RPMI8226 (cell line): Measurements from ENCODE around the gene HNMT.
"Not testable (repeated sequence)": the region's sequence is repeated elsewhere in the genome, so short reads cannot be mapped to it uniquely, and the experiment has no call there.

ENCODE experiments used
- DNase-seq: peaks from one replicate; pipeline ENCODE4 v3.0.0-alpha.2; 2015

The HNMT gene

GRCh38 chr2:138016351-138017087, 52.2 kb downstream of the HNMT start:
- DNase-seq = no peak

GRCh38 chr2:138017824-138018223, 53.6 kb downstream of the HNMT start:
- DNase-seq = no peak

DNA sequence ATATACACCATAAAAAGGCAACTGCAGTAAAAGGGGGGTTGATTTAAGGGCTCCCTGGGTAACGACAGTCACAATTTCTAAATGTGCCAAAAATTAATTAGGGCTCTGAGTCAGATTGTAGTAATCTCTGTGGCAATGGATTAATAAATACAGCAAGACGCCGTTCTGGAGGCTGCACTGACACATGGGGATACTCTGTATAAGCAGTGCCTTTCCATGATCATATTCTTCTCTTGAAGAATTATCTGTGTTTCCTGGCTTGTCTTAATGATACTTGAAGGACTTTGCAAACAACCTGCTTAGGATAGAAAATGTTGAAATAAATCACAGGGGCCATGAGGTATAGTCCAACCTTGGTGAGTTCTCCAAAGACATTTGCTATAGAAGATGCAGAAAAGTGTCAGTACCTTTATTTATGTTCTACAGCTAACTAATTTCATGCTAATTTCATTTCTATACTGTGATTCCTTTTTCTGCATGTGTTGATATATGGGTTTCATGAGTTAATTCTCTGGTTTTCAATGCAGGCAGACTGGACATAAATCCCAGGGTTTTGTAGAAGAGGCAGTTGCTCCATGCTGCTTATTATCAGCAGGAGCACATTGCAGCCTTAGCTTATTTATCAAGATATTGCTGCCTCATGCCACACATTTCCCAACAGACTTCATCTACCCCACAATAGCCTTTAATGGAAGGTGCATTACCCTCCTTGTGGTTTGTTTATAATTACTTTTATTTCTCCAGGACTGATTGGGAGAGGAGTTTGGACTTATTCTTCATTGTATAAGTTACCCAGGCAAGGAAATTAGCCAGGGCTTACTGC, 54.8 kb downstream of the HNMT start:
- DNase-seq = no peak

GRCh38 chr2:138020432-138020831, 56.2 kb downstream of the HNMT start:
- no peak for DNase-seq

DNA sequence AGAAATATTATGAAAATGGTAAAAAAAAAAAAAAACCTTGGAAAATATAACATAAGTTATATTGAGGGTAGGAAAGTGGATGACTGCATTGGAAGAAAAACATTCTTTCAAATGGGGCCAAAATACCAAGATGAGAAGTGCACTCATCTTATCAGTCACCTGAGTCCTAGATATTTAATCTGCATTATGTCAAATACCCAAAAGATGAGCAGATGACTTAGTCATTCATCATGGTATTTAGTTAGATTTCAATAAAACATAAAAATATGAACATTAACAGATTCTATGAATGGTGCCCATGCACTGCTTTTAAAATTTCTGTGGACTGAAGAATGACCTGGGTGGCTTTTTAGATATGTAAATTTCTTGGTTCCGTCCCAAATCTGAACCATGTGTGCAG, 56.9 kb downstream of the HNMT start:
- DNase-seq = no peak

DNA sequence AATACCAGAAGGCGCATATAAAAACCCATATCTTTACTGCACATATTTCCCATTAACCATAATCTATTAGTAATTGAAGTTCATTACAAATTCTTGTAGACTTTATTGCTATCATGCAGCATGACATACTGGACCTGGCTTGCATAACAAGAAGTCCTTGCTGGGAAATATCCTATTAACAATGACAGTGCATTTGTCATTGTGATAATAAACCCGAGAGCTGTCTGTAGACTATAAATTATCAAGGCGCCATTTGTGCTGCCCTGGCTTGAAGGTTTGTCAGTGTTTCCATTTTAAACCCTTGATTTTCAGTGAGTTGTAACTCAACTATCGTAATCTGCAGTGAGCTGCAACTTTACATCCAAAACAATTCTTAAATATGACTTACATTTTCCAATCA, 59.0 kb downstream of the HNMT start:
- no peak for DNase-seq

- no peak for DNase-seq
Observed at GRCh38 chr2:138023976-138024375, 59.7 kb downstream of the HNMT start.

GRCh38 chr2:138026111-138027020, 62.1 kb downstream of the HNMT start:
- DNase-seq = no peak

GRCh38 chr2:138028538-138028937, 64.3 kb downstream of the HNMT start:
- no peak for DNase-seq

GRCh38 chr2:138029276-138029675, 65.0 kb downstream of the HNMT start:
- DNase-seq = no peak

DNA sequence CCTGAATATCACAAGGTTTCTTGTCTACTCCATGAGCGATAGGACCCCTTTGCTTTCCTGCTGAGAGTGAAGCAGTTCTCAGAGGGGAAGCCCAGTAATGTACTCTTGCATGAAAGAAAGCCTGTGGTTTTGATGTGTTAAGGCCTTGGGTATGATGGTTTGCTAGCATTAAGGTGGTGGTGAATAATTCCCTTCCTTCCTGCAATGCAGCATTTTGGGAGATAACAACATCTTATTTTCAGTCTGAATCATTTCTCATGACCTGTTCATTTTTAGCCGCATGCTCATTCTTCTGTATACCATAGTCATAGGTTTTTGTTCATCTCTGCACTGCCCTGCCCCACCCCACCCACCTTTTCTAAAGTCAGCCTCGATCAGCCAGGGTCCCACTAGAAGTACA, 66.2 kb downstream of the HNMT start:
- no peak for DNase-seq

DNA sequence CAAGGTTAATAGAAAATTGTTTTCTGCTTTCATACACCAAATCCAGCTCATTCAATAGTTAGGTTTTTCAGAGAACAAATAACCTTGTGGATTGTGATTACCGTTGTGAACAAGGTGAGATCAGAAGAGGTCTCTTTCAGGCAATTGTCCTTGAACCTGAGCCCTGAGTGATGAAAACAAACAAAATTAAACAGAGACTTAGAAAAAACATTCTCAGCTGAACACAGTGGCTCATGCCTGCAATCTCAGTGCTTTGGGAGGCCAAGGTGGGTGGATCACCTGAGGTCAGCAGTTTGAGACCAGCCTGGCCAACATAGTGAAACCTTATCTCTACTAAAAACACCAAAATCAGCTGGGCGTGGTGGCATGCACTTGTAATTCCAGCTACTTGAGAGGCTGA, 68.1 kb downstream of the HNMT start:
- no peak for DNase-seq

DNA sequence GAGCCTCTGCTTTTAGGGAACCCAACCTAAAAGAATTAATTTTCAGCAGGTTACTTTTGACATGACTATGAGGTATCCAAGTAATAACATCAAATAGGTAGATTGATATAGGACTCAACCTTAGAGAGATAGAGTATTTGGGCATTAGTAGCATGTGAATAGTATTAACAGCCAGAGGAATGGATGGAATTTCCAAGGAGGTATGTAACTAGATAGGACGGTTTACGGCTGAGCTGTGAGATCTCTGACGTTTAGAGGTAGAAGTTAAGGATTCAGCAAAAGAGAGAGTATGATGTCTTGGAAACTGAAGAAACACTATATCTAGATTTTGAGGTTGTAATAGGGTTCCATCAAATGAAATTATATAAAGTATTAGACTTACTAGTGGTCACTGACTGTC, 70.3 kb downstream of the HNMT start:
- no peak for DNase-seq

DNA sequence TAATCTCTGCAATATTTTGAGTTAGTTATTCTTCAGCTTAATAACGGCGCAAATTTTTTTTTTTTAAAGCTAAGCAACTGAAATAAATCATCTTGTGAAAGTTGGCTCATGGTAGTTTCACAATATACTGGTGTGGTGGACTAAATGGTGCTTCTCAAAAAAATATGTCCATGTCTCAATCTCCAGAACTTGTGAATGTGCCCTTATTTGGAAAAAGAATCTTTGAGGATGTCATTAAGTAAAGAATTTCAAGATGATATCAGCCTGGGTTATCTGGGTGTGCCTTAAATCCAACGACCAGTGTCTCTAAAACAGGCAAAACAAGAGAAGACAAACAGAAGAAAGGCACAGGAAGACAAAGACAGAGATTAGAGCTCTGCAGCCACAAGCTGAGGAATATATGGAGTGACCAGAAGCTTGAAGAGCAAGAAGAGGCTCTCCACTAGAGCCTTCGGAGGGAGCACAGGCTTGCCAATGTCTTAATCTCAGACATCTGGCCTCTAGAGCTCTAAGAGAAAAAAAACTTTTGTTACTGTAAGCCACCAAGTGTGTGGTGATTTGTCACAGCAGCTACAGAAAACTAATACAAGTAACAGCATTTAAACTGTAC, 71.4 kb downstream of the HNMT start:
- no peak for DNase-seq

GRCh38 chr2:138036522-138036921, 72.2 kb downstream of the HNMT start:
- DNase-seq = no peak

DNA sequence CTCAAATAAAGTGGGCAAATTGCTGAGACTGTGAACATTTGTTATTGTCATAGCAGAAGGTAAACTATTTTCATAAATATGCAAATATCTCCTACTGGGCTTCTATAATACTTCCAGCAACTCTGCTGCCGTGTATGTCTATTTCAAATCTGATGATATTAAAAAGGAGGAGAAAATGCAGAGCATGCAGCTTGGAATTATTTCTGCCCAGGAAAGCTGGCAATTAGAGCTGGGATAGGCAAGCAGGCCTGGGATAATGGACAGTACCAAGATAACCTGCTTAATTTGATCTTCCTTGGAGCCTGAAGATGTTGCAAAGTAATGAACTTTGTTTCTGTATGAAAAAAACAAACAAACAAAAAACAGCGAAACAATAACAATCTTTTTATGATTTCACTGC, 72.8 kb downstream of the HNMT start:
- DNase-seq = no peak

- DNase-seq = no peak
Observed at GRCh38 chr2:138040616-138041015, 76.3 kb downstream of the HNMT start.

- DNase-seq = no peak
Observed at GRCh38 chr2:138042311-138042710, 78.0 kb downstream of the HNMT start.

GRCh38 chr2:138043588-138043987, 79.3 kb downstream of the HNMT start:
- not testable (repeated sequence) for DNase-seq

- no peak for DNase-seq
Observed at GRCh38 chr2:138058427-138058826, 94.2 kb downstream of the HNMT start.

DNA sequence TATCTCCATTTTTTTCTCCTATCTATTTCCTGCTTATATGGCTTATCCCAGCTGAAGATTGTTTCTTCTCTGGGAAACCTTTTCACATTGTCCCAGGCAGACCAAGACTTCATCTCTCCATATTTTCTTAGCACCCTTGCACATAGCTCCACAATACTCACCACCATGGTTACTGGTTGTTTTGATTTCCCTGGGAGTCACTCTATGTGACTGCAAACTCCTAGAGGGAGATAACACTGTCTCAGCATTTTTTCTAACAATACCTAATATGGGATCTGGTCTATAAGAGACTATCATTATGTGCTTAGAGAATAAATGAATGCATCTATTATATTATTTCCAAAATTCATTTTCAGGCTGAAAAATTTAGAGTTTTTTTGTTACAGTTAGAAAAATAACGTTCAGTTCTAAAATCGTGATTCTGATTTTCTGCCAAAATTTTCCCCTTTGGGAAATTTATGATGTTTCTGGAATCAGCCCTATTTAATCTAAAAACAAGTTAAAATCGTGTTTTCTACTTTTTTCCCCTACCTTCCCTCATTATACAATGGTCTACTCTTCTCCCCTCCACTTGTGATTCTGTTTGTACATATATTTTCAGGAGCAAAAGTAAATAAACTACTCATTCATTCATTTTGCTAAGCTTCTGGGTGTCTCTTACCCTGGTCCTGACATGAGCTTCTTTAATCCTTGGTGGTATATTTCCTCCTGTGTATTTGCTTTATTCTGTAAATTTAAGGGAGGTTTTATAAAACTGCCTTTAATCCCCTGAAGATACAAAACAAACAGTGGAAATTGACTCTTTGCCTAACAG, 95.4 kb downstream of the HNMT start:
- no peak for DNase-seq

- no peak for DNase-seq
Observed at GRCh38 chr2:138060301-138060635, 96.0 kb downstream of the HNMT start.
